ENCODE measurements around the gene HNRNPA1.

Gene HNRNPA1

DNA sequence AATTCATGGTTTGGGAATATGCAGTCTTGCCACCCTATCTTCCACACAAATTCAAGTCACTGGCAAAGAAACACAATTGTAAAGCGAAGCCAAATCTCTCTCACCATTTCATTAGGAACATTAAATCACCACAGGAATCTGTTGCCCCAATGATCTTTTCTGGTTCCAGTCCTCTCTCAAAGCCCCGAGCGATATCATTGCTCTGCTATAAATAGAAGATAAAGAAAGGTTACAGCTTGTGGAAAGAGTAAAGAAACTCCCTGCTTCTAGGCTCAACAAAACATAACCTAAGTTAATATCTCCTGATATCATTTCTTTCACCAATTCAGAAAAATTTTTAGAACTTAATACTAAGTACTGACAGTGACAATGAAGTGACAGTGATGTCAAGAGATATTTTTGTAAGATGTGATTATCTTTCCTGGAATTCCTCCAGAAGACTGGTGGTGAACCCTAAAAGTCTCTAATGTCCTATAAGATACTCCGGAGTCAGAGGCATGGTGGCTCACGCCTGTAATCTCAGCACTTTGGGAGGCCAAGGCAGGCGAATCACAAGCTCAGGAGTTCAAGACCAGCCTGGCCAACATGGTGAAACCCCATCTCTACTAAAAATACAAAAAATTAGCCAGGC lies 34.4 kb upstream of the HNRNPA1 start:
- no peak overlapping the region for H3K4me3 ChIP-seq (ENCODE audit: low read length)
- no peak for DNase-seq (ENCODE audit: low read depth)
- TF ChIP-seq, protein P1, sequence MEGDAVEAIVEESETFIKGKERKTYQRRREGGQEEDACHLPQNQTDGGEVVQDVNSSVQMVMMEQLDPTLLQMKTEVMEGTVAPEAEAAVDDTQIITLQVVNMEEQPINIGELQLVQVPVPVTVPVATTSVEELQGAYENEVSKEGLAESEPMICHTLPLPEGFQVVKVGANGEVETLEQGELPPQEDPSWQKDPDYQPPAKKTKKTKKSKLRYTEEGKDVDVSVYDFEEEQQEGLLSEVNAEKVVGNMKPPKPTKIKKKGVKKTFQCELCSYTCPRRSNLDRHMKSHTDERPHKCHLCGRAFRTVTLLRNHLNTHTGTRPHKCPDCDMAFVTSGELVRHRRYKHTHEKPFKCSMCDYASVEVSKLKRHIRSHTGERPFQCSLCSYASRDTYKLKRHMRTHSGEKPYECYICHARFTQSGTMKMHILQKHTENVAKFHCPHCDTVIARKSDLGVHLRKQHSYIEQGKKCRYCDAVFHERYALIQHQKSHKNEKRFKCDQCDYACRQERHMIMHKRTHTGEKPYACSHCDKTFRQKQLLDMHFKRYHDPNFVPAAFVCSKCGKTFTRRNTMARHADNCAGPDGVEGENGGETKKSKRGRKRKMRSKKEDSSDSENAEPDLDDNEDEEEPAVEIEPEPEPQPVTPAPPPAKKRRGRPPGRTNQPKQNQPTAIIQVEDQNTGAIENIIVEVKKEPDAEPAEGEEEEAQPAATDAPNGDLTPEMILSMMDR (IDR thresholded peaks at IDR 0.05; ENCODE audit: insufficient read depth, low read depth, low read length, missing control alignments), result no peak

- TF ChIP-seq, protein P1 (IDR thresholded peaks at IDR 0.05; ENCODE audit: insufficient read depth, low read depth, low read length, missing control alignments), result no peak
- no peak overlapping the region for H3K4me3 ChIP-seq (ENCODE audit: low read length)
- no peak for DNase-seq (ENCODE audit: low read depth)
Measured at GRCh38 chr12:54249489-54249888, 31.0 kb upstream of the HNRNPA1 start.

DNA sequence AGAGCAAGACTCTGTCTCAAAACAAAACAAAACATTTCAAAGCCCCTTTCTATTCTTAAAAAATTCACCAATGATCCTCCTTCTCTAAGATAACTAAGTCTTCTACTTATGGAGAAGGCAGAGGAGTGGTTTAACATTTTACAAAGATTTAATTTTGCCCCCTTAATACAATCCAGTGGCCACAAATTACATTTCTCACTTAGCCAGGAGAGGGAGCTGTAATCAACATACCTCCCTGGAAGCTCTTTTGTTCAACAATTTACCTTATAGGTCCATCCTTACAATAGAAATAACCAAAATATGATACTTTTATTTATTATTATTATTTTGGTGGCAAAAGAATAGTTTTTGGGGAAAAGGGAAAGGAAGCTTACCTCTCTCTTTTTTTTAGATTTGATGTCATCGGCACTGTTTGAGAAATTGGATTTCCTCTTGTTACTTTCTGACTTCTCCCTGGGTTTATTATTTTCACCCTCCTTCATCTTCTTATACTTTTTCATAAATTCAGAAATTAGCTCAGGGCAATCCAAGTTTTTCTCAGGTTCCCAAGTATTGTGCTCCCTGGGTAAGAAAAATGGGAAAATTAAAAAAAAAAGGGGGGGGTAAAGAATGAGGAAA lies 28.8 kb upstream of the HNRNPA1 start:
- no peak overlapping the region for H3K4me3 ChIP-seq (ENCODE audit: low read length)
- TF ChIP-seq, protein P1 (IDR thresholded peaks at IDR 0.05; ENCODE audit: insufficient read depth, low read depth, low read length, missing control alignments), result peak; percentile 58
- peak; percentile 57 for DNase-seq (ENCODE audit: low read depth)

- no peak overlapping the region for H3K4me3 ChIP-seq (ENCODE audit: low read length)
- TF ChIP-seq, protein P1 (IDR thresholded peaks at IDR 0.05; ENCODE audit: insufficient read depth, low read depth, low read length, missing control alignments), result no peak
- DNase-seq (ENCODE audit: low read depth), result no peak
Measured at GRCh38 chr12:54253240-54253639, 27.3 kb upstream of the HNRNPA1 start.

- DNase-seq (ENCODE audit: low read depth), result no peak
- TF ChIP-seq, protein P1 (IDR thresholded peaks at IDR 0.05; ENCODE audit: insufficient read depth, low read depth, low read length, missing control alignments), result no peak
- H3K4me3 ChIP-seq (ENCODE audit: low read length), result no peak overlapping the region
Measured at GRCh38 chr12:54257332-54257731, 23.2 kb upstream of the HNRNPA1 start.

GRCh38 chr12:54258201-54258681 lies 22.3 kb upstream of the HNRNPA1 start:
- TF ChIP-seq, protein P1 (IDR thresholded peaks at IDR 0.05; ENCODE audit: insufficient read depth, low read depth, low read length, missing control alignments), result no peak
- DNase-seq (ENCODE audit: low read depth), result no peak
- no peak overlapping the region for H3K4me3 ChIP-seq (ENCODE audit: low read length)

Data from epithelial cell of esophagus (primary cell).